ENCODE measurements around the gene ENAH. TPM values are rescaled to one million over a fixed set of nuclear protein-coding genes. Genes with fewer than 3 reads are reported as not detected.

The ENAH gene
- total RNA-seq, 1 experiment from 2014 or later, result 285 TPM

- H3T11ph ChIP-seq (ENCODE audit: low read length), result no peak overlapping the region
- no peaks in the 10 kb centered on the region for H4K20me1 ChIP-seq (ENCODE audit: control insufficient read depth, insufficient read depth, insufficient read length)
- H4K8ac ChIP-seq (replicated peaks; ENCODE audit: insufficient read length, low read depth, low read length), result no peak overlapping the region
- no peak overlapping the region for H3K18ac ChIP-seq (ENCODE audit: insufficient read length, low read depth, low read length)
- H3K27ac ChIP-seq (ENCODE audit: insufficient read length, low read depth, low read length), result no peak overlapping the region
- H3K4ac ChIP-seq (ENCODE audit: low read depth, low read length), result no peak overlapping the region
- no peak overlapping the region for H3K4me2 ChIP-seq (ENCODE audit: insufficient read depth, insufficient read length, low read length)
- no peak overlapping the region for H2BK15ac ChIP-seq (ENCODE audit: low read depth, low read length)
- no peak overlapping the region for H3K4me3 Mint-ChIP-seq
- no peak overlapping the region for H2AFZ ChIP-seq (ENCODE audit: low read length)
- H2BK20ac ChIP-seq (ENCODE audit: low read depth, low read length, poor library complexity, severe bottlenecking), result no peak overlapping the region
- H3K27me3 ChIP-seq (ENCODE audit: insufficient read depth, low read length), result no peaks in the 10 kb centered on the region
- no peaks in the 10 kb centered on the region for H3K79me1 ChIP-seq (ENCODE audit: insufficient read depth, low read depth, low read length, poor library complexity, severe bottlenecking)
- H3K23me2 ChIP-seq (ENCODE audit: insufficient read length, low read depth, low read length, poor library complexity, severe bottlenecking), result peaks cover 5% of the 10 kb centered on the region
- TF ChIP-seq, protein P1, sequence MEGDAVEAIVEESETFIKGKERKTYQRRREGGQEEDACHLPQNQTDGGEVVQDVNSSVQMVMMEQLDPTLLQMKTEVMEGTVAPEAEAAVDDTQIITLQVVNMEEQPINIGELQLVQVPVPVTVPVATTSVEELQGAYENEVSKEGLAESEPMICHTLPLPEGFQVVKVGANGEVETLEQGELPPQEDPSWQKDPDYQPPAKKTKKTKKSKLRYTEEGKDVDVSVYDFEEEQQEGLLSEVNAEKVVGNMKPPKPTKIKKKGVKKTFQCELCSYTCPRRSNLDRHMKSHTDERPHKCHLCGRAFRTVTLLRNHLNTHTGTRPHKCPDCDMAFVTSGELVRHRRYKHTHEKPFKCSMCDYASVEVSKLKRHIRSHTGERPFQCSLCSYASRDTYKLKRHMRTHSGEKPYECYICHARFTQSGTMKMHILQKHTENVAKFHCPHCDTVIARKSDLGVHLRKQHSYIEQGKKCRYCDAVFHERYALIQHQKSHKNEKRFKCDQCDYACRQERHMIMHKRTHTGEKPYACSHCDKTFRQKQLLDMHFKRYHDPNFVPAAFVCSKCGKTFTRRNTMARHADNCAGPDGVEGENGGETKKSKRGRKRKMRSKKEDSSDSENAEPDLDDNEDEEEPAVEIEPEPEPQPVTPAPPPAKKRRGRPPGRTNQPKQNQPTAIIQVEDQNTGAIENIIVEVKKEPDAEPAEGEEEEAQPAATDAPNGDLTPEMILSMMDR (conservative IDR thresholded peaks at IDR 0.05), result no peak
- no peak overlapping the region for H2BK12ac ChIP-seq (ENCODE audit: insufficient read length, low read depth, low read length)
- H2AK5ac ChIP-seq (ENCODE audit: insufficient read length, low read length), result no peak overlapping the region
- H3K4me1 ChIP-seq (ENCODE audit: insufficient read depth, low read length), result no peaks in the 10 kb centered on the region; the same call in 1 of the 2 replicates
- H4K91ac ChIP-seq (ENCODE audit: insufficient read length, low read depth, low read length), result no peak overlapping the region
- no peak overlapping the region for H3K23ac ChIP-seq (ENCODE audit: insufficient read length, low read depth, low read length)
- no peak overlapping the region for H4K5ac ChIP-seq (ENCODE audit: insufficient read length, low read depth, low read length)
- no peak overlapping the region for H3K56ac ChIP-seq (ENCODE audit: insufficient read length, low read depth, low read length)
- H3K9me3 ChIP-seq (ENCODE audit: control insufficient read depth, low read depth, low read length), result no peaks in the 10 kb centered on the region
- peaks cover 15% of the 10 kb centered on the region for H3K27me3 Mint-ChIP-seq (ENCODE audit: low read depth)
- no peak overlapping the region for H3K27ac Mint-ChIP-seq
- H3K9ac ChIP-seq (ENCODE audit: extremely low read depth, insufficient read length, low read length), result no peak overlapping the region
- no peak overlapping the region for H2BK120ac ChIP-seq (ENCODE audit: low read depth, low read length, poor library complexity, severe bottlenecking)
- WGBS (ENCODE audit: extremely low coverage, insufficient read length, low lambda C conversion rate), result no CpG with 5 or more reads among the region's 2 CpGs
- no peaks in the 10 kb centered on the region for H3K79me2 ChIP-seq (ENCODE audit: insufficient read depth, low read length)
- no peaks in the 10 kb centered on the region for H3K36me3 Mint-ChIP-seq (ENCODE audit: insufficient read depth in 1 of 3, low read depth in 3 of 3)
- H3K4me1 Mint-ChIP-seq, result peaks cover 13 to 15% of the 10 kb centered on the region in 2 experiments
- no peak for DNase-seq
- no peaks in the 10 kb centered on the region for H3K9me3 Mint-ChIP-seq
- no peak overlapping the region for H3K14ac ChIP-seq (ENCODE audit: insufficient read depth, low read length)
- H2BK5ac ChIP-seq (ENCODE audit: insufficient read length, low read length), result no peak overlapping the region
Measured at GRCh38 chr1:225681231-225681630, 28.3 kb upstream of the ENAH start.
